22Rv1 (cell line): ENCODE data around the gene PDLIM3.
A peak's percentile ranks its signal among the peaks of the same experiment; 100 is the strongest.

Experiments
- H3K27ac ChIP-seq: fragments of 450-650 bp; 2 replicates; pipeline ENCODE4 v1.5.1; 2017
- ZFX ChIP-seq: fragments of 450-650 bp; IDR thresholded peaks from 2 replicates; pipeline ENCODE4 v1.6.1; 2017; ENCODE audit warnings: antibody characterized with exemption, borderline replicate concordance
- TF ChIP-seq, protein P1 (sequence below): fragments of 450-650 bp; IDR thresholded peaks from 2 replicates; pipeline ENCODE4 v1.5.1; 2017; ENCODE audit warnings: mild to moderate bottlenecking

Gene PDLIM3, protein sequence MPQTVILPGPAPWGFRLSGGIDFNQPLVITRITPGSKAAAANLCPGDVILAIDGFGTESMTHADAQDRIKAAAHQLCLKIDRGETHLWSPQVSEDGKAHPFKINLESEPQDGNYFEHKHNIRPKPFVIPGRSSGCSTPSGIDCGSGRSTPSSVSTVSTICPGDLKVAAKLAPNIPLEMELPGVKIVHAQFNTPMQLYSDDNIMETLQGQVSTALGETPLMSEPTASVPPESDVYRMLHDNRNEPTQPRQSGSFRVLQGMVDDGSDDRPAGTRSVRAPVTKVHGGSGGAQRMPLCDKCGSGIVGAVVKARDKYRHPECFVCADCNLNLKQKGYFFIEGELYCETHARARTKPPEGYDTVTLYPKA

GRCh38 chr4:185534866-185535611 lies at the start of gene PDLIM3:
TSS of gene PDLIM3 (minus strand) at chr4:185535507. CDS start at chr4:185535434, 73 bp downstream.
- no peak within 1 kb of the TSS for H3K27ac ChIP-seq
- TF ChIP-seq, protein P1, sequence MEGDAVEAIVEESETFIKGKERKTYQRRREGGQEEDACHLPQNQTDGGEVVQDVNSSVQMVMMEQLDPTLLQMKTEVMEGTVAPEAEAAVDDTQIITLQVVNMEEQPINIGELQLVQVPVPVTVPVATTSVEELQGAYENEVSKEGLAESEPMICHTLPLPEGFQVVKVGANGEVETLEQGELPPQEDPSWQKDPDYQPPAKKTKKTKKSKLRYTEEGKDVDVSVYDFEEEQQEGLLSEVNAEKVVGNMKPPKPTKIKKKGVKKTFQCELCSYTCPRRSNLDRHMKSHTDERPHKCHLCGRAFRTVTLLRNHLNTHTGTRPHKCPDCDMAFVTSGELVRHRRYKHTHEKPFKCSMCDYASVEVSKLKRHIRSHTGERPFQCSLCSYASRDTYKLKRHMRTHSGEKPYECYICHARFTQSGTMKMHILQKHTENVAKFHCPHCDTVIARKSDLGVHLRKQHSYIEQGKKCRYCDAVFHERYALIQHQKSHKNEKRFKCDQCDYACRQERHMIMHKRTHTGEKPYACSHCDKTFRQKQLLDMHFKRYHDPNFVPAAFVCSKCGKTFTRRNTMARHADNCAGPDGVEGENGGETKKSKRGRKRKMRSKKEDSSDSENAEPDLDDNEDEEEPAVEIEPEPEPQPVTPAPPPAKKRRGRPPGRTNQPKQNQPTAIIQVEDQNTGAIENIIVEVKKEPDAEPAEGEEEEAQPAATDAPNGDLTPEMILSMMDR, result peak; percentile 20; the same call in 1 of the 2 replicates
- TF ChIP-seq ZFX, result no peak

DNA sequence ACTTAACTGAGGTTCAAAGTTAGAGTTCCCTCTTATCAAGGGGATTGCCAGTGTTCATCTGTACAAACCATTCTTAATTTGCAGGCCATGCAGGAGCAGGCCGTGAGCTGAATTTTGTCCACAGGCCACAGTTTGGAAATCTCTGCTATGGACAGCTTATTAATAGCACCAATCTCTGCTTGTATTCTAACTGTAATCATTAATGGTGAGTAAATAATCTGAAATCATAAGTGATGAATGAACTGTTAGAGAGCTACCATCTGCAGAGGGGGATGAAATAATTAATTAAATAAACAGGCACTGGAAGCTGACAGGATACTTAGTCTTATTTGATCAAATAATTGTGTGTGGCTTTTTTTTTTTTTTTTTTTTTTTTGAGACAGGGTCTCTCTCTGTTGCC lies 48.5 kb upstream of the PDLIM3 start:
- H3K27ac ChIP-seq, result no peak overlapping the region
- TF ChIP-seq ZFX, result no peak
- TF ChIP-seq, protein P1, result no peak

GRCh38 chr4:185582651-185583400 lies 47.5 kb upstream of the PDLIM3 start:
- no peak for TF ChIP-seq ZFX
- TF ChIP-seq, protein P1, result no peak
- no peak overlapping the region for H3K27ac ChIP-seq

DNA sequence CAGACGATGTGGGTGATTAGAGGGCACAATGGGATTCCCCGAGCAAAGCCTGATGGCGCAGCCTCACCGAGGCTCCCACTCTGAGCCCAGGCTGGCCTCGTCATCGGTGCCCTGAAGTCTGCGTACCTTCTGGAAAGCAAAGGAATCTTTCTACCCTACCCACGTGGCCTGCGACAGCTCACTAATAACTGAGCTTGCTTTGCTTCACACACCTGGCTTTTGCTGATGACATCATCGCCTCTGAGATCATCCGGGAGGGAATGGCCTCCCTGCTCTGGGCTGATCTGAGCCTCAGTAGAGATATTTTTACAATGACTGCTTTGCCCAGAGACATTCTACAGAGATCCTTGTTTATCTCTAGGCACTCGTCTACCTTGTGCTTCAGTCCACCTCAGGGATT lies 45.4 kb upstream of the PDLIM3 start:
- H3K27ac ChIP-seq, result no peak overlapping the region
- no peak for TF ChIP-seq ZFX
- TF ChIP-seq, protein P1, result no peak

GRCh38 chr4:185578284-185578683 lies 43.0 kb upstream of the PDLIM3 start:
- TF ChIP-seq, protein P1, result no peak
- TF ChIP-seq ZFX, result no peak
- H3K27ac ChIP-seq, result no peak overlapping the region

DNA sequence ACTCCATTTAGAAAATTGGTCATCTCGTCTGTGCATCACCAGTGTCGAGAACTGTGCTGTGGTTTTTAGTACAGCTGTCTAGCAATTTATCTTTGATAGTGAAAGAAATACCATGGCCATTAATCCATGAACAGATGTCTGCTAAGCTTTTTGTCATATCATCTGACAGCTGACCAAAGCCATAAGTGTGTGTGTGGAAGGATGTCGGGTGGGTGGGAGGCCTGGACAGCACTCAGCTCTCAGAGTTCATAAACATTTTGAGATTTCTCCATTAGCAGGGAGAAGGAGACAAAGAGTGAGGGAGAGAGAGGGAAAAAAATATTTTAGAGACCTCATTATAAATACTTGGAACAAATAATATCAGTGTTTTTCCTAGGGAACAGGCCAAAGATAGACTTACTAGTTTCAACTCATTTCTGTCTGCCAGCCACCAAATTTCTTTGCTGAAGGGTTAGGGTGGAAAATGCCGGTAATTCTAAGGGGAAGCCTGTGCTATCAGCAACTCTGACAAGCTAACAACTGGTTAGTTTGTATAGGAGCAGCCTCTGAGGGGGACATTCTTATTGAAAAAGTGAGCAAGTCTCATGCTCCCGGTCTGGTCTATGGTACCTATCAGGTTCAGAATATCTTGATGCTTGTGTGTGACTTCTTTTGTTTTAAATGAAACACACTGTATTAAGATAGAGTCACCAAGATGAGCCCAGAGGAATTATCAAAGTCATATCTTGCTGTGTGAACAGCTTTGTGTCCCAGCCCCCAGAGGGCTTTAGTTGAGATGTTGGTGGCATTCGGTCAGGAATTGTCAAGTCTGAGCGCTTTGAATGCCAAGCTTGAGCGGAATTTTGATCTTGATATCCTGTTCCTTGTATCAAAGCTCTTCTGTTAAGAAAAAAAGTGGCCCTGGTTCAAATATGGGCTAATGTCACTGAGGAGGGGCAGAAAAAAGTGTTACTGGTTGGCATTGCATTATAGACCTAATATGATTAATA lies 41.9 kb upstream of the PDLIM3 start:
- no peak for TF ChIP-seq ZFX
- TF ChIP-seq, protein P1, result no peak
- no peak overlapping the region for H3K27ac ChIP-seq
